SK-N-SH (cell line): ENCODE results near the gene ZPLD1. TPM values are rescaled to one million over a fixed set of nuclear protein-coding genes. Genes with fewer than 3 reads are reported as not detected.

Source experiments
- CTCF ChIA-PET: fragments of 300-600, 350-600 bp; formaldehyde crosslinking; extraction: SDS; loops from one replicate; lab custom pipeline; 2021; lab: Yijun Ruan, JAX
- POLR2A ChIA-PET: fragments of 350-600 bp; sonication (Branson Sonifier 250); formaldehyde crosslinking; extraction: SDS; loops from one replicate; lab custom pipeline; 2020; ENCODE audit warnings: antibody characterized with exemption, inconsistent platforms; lab: Yijun Ruan, JAX
- DNase-seq: peaks from one replicate; pipeline ENCODE4 v3.0.0; 2012
- H2AFZ ChIP-seq: fragments of 200-600 bp; sonication (generic); 2 replicates; pipeline ENCODE4 v1.8.1; 2016; ENCODE audit warnings: antibody characterized with exemption, mild to moderate bottlenecking, low read depth
- H3F3A ChIP-seq: fragments of 200-600 bp; sonication (generic); replicated peaks from 2 replicates; pipeline ENCODE3; 2016; ENCODE audit warnings: antibody characterized with exemption, mild to moderate bottlenecking; ENCODE audit not compliant: insufficient read depth
- H3K27ac ChIP-seq, 2 experiments: fragments of 200-500 bp in 1 of 2; fragments of 200-600 bp in 1 of 2; sonication (Bioruptor generic) in 1 of 2; sonication (generic), shearing (Covaris generic) in 1 of 2; 2 replicates each; pipeline versions ENCODE4 v1.5.1 to v1.6.1; 2014 to 2016; ENCODE audit warnings: low read depth in 2 of 2, inconsistent platforms in 1 of 2, low read length in 1 of 2, mild to moderate bottlenecking in 1 of 2, mixed read lengths in 1 of 2
- H3K27me3 ChIP-seq: fragments of 200-600 bp; sonication (generic), shearing (Covaris generic); 2 replicates; pipeline ENCODE4 v1.6.1; 2016; ENCODE audit warnings: mixed run types; ENCODE audit not compliant: insufficient read depth
- H3K36me3 ChIP-seq, 2 experiments: fragments of 200-500 bp in 1 of 2; fragments of 200-600 bp in 1 of 2; sonication (Bioruptor generic) in 1 of 2; sonication (generic) in 1 of 2; replicated peaks in 1 of 2; 2 replicates each; pipeline versions ENCODE3 to v1.5.1; 2014 to 2016; ENCODE audit warnings: low read length in 1 of 2, mild to moderate bottlenecking in 1 of 2; ENCODE audit not compliant: insufficient read depth in 2 of 2, control insufficient read depth in 1 of 2
- H3K4me1 ChIP-seq, 2 experiments: fragments of 200-500 bp in 1 of 2; fragments of 200-600 bp in 1 of 2; sonication (Bioruptor generic) in 1 of 2; sonication (generic), shearing (Covaris generic) in 1 of 2; 2 replicates each; pipeline versions ENCODE4 v1.5.1 to v1.6.1; 2014 to 2016; ENCODE audit warnings: low read depth in 1 of 2, low read length in 1 of 2, mixed run types in 1 of 2; ENCODE audit not compliant: insufficient read depth in 2 of 2, control insufficient read depth in 1 of 2
- H3K4me2 ChIP-seq: fragments of 200-600 bp; sonication (generic), shearing (Covaris generic); 2 replicates; pipeline ENCODE4 v1.6.1; 2017; ENCODE audit warnings: mixed run types
- H3K4me3 ChIP-seq, 2 experiments: fragments of 200-500 bp in 1 of 2; fragments of 200-600 bp in 1 of 2; sonication (Bioruptor generic) in 1 of 2; sonication (generic), shearing (Covaris generic) in 1 of 2; 2 replicates each; pipeline versions ENCODE4 v1.5.1 to v1.8.1; 2014 to 2016; ENCODE audit warnings: low read depth in 2 of 2, inconsistent platforms in 1 of 2, low read length in 1 of 2, mild to moderate bottlenecking in 1 of 2, mixed read lengths in 1 of 2, moderate library complexity in 1 of 2
- H3K79me2 ChIP-seq: fragments of 200-600 bp; sonication (generic); 2 replicates; pipeline ENCODE4 v1.8.1; 2017; ENCODE audit warnings: mild to moderate bottlenecking; ENCODE audit not compliant: insufficient read depth
- H3K9ac ChIP-seq: fragments of 200-600 bp; sonication (generic); 2 replicates; pipeline ENCODE4 v1.6.1; 2017; ENCODE audit warnings: mixed run types
- H3K9me2 ChIP-seq: fragments of 200-600 bp; sonication (generic); 2 replicates; pipeline ENCODE4 v1.6.1; 2017; ENCODE audit warnings: mixed run types
- H3K9me3 ChIP-seq: fragments of 200-600 bp; sonication (generic); 2 replicates; pipeline ENCODE4 v1.6.1; 2017; ENCODE audit warnings: mixed run types, mild to moderate bottlenecking, moderate library complexity
- H4K20me1 ChIP-seq: fragments of 200-600 bp; sonication (generic); 2 replicates; pipeline ENCODE4 v1.6.1; 2017; ENCODE audit warnings: mild to moderate bottlenecking, mixed run types; ENCODE audit not compliant: insufficient read depth
- EP300 ChIP-seq, 2 experiments: IDR thresholded peaks; 2 replicates each; pipeline versions ENCODE4 v1.4.0 to v1.6.1; 2012; ENCODE audit warnings: borderline replicate concordance in 1 of 2, low read depth in 1 of 2, low read length in 1 of 2
- JUND ChIP-seq: IDR thresholded peaks from 2 replicates; pipeline ENCODE4 v1.4.0; 2012
- MEF2A ChIP-seq: IDR thresholded peaks from 2 replicates; pipeline ENCODE4 v1.4.0; 2012; ENCODE audit warnings: low read depth, borderline replicate concordance
- RAD21 ChIP-seq: IDR thresholded peaks from 2 replicates; pipeline ENCODE4 v1.6.1; 2012; ENCODE audit warnings: mild to moderate bottlenecking, low read length
- RCOR1 ChIP-seq: fragments of 150-350 bp; IDR thresholded peaks from 2 replicates; pipeline ENCODE4 v1.6.1; 2017; ENCODE audit warnings: antibody characterized with exemption, low read length
- RFX5 ChIP-seq: IDR thresholded peaks from 2 replicates; pipeline ENCODE4 v1.6.1; 2012; ENCODE audit warnings: mild to moderate bottlenecking, improper control_type of control experiment, low read length
- TAF1 ChIP-seq: IDR thresholded peaks from 2 replicates; pipeline ENCODE4 v1.6.1; 2012; ENCODE audit warnings: low read depth, mild to moderate bottlenecking, low read length, moderate library complexity, borderline replicate concordance
- TEAD4 ChIP-seq: IDR thresholded peaks from 2 replicates; pipeline ENCODE4 v1.4.0; 2012; ENCODE audit warnings: mild to moderate bottlenecking, borderline replicate concordance; ENCODE audit not compliant: insufficient read depth
- ZBTB33 ChIP-seq: IDR thresholded peaks from 2 replicates; pipeline ENCODE4 v1.4.0; 2012; ENCODE audit warnings: low read depth, borderline replicate concordance
- WGBS: methylation state at CpG from one replicate; pipeline ENCODE4 v1.1.6; 2017; ENCODE audit warnings: low lambda C conversion rate; 5-methylcytosine and 5-hydroxymethylcytosine counted together
- polyA plus RNA-seq, 3 experiments: library from polyadenylated mRNA; depleted of rRNA; stranded (reverse); fragments of >200 nt; gene quantifications; 2 replicates each; pipeline ENCODE4 v1.2.3, GENCODE V29; 2012

The ZPLD1 gene
- polyA plus RNA-seq, 1 of the 3 experiments (the other 2 are of a cell fraction) = not detected

GRCh38 chr3:102450976-102451375 lies 16.2 kb downstream of the ZPLD1 start:
- Histone ChIP-seq H3F3A (no peaks in the 10 kb centered on the region), H2AFZ (no peak overlapping the region), H3K9me3 (no peaks in the 10 kb centered on the region), H3K4me1 (peaks cover 0 to 2% of the 10 kb centered on the region in 2 experiments; a peak in 2 of 4 replicates), H3K27me3 (no peaks in the 10 kb centered on the region), H3K4me3 (no peak overlapping the region), H3K9ac (no peak overlapping the region), H3K27ac (no peak overlapping the region), H3K4me2 (no peak overlapping the region), H4K20me1 (no peaks in the 10 kb centered on the region), H3K9me2 (no peaks in the 10 kb centered on the region), H3K79me2 (no peaks in the 10 kb centered on the region), H3K36me3 (no peaks in the 10 kb centered on the region)
- no peak for TF ChIP-seq TEAD4
- TF ChIP-seq JUND = no peak
- TF ChIP-seq MEF2A = no peak
- no peak for TF ChIP-seq RCOR1
- no peak for TF ChIP-seq RAD21
- TF ChIP-seq RFX5 = no peak
- TF ChIP-seq EP300 (IDR thresholded peaks at IDR 0.05; ENCODE audit: borderline replicate concordance in 1 of 2, low read depth in 1 of 2, low read length in 1 of 2) = no peak
- ChIA-PET CTCF (no interaction called here), POLR2A (no interaction called here)
- DNase-seq = no peak
- 93% methylated on average over 3 of the region's 3 CpGs for WGBS

- no peak overlapping the region for H3K9ac ChIP-seq
- no peaks in the 10 kb centered on the region for H3K9me2 ChIP-seq
- peaks cover 0 to 2% of the 10 kb centered on the region in 2 experiments; a peak in 2 of 4 replicates for H3K4me1 ChIP-seq
- H3K79me2 ChIP-seq = no peaks in the 10 kb centered on the region
- H3K9me3 ChIP-seq = no peaks in the 10 kb centered on the region
- CTCF ChIA-PET = no interaction called here
- no peaks in the 10 kb centered on the region for H3K36me3 ChIP-seq
- 52% methylated on average over 1 of the region's 1 CpG for WGBS
- no peak overlapping the region for H3K27ac ChIP-seq
- no peak for DNase-seq
- no peak overlapping the region for H3K4me3 ChIP-seq
- no peak overlapping the region for H2AFZ ChIP-seq
- no peaks in the 10 kb centered on the region for H4K20me1 ChIP-seq
- no peak for TF ChIP-seq ZBTB33
- POLR2A ChIA-PET = no interaction called here
- H3K4me2 ChIP-seq = no peak overlapping the region
- no peaks in the 10 kb centered on the region for H3F3A ChIP-seq
- H3K27me3 ChIP-seq = no peaks in the 10 kb centered on the region
These were observed 16.7 kb downstream of the ZPLD1 start for GRCh38 chr3:102451543-102451942.

- Histone ChIP-seq H3K9ac (no peak overlapping the region), H4K20me1 (no peaks in the 10 kb centered on the region), H3F3A (no peaks in the 10 kb centered on the region), H3K4me2 (no peak overlapping the region), H3K27me3 (no peaks in the 10 kb centered on the region), H3K4me1 (peaks cover 0 to under 1% of the 10 kb centered on the region in 2 experiments; a peak in 1 of 4 replicates), H3K79me2 (no peaks in the 10 kb centered on the region), H3K27ac (no peak overlapping the region), H3K9me3 (no peaks in the 10 kb centered on the region), H3K4me3 (no peak overlapping the region), H3K36me3 (no peaks in the 10 kb centered on the region), H2AFZ (no peak overlapping the region), H3K9me2 (no peaks in the 10 kb centered on the region)
- ChIA-PET CTCF (interaction anchor here (0.8 kb wide), 1 partner anchor 18 kb away, joined by 3 read pairs; no protein-coding TSS in a partner anchor), POLR2A (no interaction called here)
- TF ChIP-seq TAF1 = no peak
- no peak for DNase-seq
- WGBS = 62% methylated on average over 3 of the region's 3 CpGs
These were observed 19.4 kb downstream of the ZPLD1 start for GRCh38 chr3:102454181-102454580.
